NCI-H2196 (cell line): ENCODE measurements around the gene MYH9.

ENCODE experiments used
- DNase-seq: peaks from one replicate; lab custom pipeline; 2025; ENCODE audit not compliant: unreplicated experiment; lab: John Stamatoyannopoulos, UW

Gene MYH9

DNA sequence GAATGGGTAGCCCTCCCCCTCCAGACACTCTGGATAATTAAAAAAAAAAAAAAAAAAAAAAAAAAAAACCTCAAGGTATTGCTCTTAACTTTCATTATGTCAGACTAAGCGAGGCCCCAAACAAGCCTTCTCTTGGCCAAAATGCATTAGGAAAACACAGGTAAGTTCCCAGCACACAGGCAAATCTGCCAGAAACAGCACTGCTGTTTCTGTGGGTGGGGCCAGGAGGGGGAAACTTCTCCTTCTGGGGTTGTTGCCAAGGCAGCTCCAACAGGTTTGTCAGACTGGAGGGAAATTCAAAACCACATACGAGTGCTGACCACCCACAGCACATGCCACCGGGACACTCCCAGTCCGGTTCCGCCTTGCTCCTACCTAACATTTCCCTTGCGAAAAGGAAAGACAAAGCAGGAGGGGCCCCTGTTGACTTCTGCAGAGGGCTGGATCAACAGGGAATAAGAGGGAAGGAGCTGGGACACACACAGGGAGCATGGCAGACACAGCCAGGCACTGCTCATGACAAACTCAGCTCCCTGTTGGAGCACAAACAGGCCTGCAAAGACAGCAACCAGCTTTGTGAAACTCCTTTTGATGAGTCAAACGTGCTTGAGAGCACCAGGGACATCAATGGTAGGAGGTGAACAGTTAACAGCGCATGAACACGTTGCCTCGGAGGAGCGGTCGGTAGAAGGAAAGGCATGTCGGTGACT, 55.0 kb downstream of the MYH9 start:
- DNase-seq, result peak; percentile 36

GRCh38 chr22:36331912-36332622, 55.7 kb downstream of the MYH9 start:
- DNase-seq, result peak; percentile 44

GRCh38 chr22:36331306-36331911, 56.4 kb downstream of the MYH9 start:
- peak; percentile 49 for DNase-seq

GRCh38 chr22:36330655-36331305, 57.0 kb downstream of the MYH9 start:
- no peak for DNase-seq

DNA sequence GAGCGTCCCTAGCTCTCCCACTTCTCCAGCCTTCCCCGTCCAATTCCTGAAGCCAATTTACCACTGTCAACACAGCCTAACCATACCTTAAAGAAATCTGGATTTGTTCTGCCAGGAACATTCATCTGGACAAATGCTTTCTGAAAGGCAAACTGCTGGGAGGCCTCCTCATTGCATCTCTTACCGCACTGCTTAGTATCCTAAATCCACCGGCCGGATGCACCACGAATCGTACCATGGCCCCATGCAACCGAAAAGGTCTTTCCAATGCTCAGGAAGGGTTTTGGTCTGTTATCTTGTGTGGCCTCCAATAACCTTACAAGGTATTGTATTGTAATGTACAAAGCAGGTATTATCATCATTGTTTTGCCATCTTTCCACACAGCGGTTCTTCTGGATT, 57.6 kb downstream of the MYH9 start:
- DNase-seq, result no peak

DNA sequence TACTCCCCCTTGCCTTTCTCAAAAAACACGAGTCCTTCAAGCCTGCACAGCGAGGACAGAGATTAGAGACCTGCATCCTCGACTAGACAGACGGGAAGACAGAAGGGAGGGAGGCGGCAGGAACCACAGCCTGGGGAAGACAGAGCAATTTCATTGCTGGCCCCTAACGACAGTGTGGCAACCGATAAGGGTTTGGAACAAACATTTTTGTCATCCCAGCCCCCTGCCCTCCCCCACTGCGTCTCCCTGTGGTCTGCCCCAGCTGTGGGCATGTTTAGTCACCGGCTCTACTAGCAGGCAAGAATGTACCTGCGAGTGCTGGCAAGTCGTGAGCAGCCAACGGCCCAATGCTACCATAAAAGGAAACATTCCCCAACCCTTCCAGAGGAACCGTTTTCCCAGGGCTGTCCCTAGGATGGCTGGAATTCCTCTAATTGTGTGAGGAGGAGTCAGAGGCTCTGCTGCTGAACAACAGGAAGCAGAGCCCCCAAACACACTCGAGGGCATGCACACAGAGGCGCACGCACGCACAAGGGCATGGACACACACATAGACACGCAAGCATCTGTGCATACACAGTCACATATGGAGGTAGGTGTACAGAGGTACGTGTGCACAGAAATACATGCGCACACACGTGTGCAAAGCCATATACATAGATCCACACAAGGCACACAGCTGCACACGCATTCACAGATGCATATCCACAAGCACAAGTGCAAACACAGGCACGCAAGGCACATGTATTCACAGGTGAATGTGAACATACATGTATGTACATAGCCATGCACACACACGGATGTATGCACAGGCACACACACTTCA, 58.3 kb downstream of the MYH9 start:
- no peak for DNase-seq

GRCh38 chr22:36328635-36329253, 59.0 kb downstream of the MYH9 start:
- no peak for DNase-seq

DNA sequence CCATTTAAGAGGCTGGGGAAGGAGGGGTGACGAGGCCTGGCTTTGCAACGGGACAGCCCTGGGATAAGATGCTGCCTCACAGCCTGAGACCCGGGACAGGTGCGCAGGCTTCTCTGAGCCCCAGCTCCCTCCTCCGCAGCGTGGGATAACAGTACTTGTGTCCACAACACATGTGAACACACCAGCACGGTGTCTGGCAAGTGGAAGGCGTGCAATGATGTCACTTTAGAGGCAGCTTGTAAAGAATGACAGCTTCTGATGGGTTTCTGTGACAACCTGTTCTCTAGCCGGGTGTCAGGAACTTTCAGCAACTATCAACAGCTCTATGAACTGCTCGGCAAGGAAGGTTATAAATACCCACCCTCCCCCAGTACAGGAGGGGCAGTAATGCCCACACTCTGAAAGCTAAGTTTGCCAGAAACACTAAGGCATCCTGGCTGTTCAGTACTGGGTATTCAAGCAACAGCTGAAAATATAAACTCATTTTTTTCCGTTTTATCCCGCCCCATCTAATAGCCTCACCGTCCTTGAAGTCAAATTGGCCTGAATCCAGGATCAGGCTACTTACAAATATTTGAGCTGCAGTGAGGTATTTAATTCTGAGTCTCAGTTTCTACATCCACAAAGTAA, 59.7 kb downstream of the MYH9 start:
- DNase-seq, result no peak

- DNase-seq, result no peak
These were observed 61.3 kb downstream of the MYH9 start for GRCh38 chr22:36326178-36327161.

- no peak for DNase-seq
These were observed 62.4 kb downstream of the MYH9 start for GRCh38 chr22:36325154-36326031.

- no peak for DNase-seq
These were observed 63.4 kb downstream of the MYH9 start for GRCh38 chr22:36324414-36324813.

GRCh38 chr22:36323855-36324331, 63.9 kb downstream of the MYH9 start:
- DNase-seq, result no peak

- DNase-seq, result no peak
These were observed 64.4 kb downstream of the MYH9 start for GRCh38 chr22:36323182-36323854.

DNA sequence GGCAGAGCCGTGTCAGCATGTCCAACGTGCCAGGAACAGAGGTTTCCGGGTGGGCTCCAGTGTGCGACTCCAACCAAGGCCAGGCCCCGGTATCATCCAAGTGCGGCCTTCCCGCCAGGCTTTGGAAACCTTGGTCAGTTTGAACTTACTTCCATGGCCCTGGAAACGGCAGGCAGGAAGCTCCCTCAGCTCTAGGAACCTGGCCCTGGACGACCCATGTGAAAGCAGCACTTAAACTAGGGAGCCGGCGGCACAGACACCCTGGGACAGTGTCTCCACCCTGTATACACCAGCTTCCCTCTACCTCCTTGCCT, 65.2 kb downstream of the MYH9 start:
- no peak for DNase-seq

DNA sequence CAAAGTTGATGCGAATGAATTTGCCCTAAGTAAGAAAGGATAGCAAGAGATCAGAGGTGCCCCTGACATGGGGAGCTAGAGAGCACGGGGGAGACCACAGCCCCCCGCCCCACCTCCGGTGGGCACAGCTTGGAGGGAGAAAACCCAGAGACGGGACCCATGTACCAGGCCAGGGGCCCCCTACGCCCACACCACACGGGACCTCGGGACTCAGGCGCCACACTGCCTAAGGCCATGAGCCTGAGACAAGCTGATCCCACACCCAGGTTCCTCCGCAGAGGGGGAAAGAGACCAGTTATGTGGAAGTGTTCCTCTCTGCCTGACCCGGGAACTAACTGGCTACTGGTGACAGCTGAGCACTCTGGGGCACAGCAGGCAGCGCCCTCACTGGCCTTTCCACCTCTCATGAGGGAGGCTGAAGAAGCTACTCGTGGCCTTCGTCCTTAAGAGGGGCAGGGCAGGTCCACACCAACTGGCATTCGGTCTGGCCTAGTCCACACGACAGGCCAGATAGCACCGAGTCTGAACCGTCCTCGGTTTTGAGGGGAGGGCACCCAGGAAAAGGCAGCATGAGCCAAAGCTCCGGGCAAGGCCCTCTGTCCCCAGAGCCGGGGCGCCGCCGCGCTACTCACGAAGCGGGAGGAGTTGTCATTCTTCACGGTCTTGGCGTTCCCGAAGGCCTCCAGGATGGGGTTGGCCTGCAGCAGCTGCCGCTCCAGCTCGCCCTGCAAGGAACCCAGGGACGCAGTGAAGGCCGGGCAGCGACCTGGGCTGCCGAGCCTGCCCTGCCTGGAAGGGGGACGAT, 65.8 kb downstream of the MYH9 start:
- no peak for DNase-seq

- DNase-seq, result peak; percentile 9
These were observed 67.2 kb downstream of the MYH9 start for GRCh38 chr22:36320553-36320952.
